PC-9 (cell line): Measurements from ENCODE around the gene CCDC80. TPM values are rescaled to one million over a fixed set of nuclear protein-coding genes. Genes with fewer than 3 reads are reported as not detected.

Experiments used
- BruUV-seq: library from RNA; stranded (reverse); fragments of 400-500 nt; replicated peaks from 2 replicates; lab custom pipeline; 2021; lab: Mats Ljungman, UMichigan
- CTCF ChIA-PET: fragments of 300-600 bp; sonication (Branson Sonifier 250); formaldehyde crosslinking; loops from one replicate; lab custom pipeline; 2022; ENCODE audit warnings: antibody characterized with exemption; lab: Charles Lee
- POLR2A ChIA-PET: fragments of 300-600 bp; sonication (Branson Sonifier 250); formaldehyde crosslinking; loops from one replicate; lab custom pipeline; 2022; ENCODE audit warnings: antibody characterized with exemption; ENCODE audit not compliant: unreplicated experiment; lab: Charles Lee
- DNase-seq, 2 experiments: peaks; one replicate each; pipeline versions ENCODE4 v3.0.0 to v3.0.0-alpha.2; 2015 to 2022; ENCODE audit warnings: mixed read lengths in 1 of 2
- H2AFZ ChIP-seq: fragments of 200-600 bp; sonication (generic); 2 replicates; pipeline ENCODE4 v1.8.1; 2017; ENCODE audit warnings: antibody characterized with exemption
- H3F3A ChIP-seq: fragments of 200-600 bp; sonication (generic); 2 replicates; pipeline ENCODE4 v1.8.1; 2017; ENCODE audit warnings: antibody characterized with exemption, mild to moderate bottlenecking, low read depth; ENCODE audit not compliant: insufficient read depth
- H3K27ac ChIP-seq: fragments of 200-600 bp; sonication (generic); 2 replicates; pipeline ENCODE4 v1.6.1; 2016; ENCODE audit warnings: mixed run types
- H3K27me3 ChIP-seq: fragments of 200-600 bp; sonication (generic); 2 replicates; pipeline ENCODE4 v1.6.1; 2016; ENCODE audit warnings: low read depth, mixed run types; ENCODE audit not compliant: insufficient read depth
- H3K36me3 ChIP-seq: fragments of 200-600 bp; sonication (generic); 2 replicates; pipeline ENCODE4 v1.6.1; 2016; ENCODE audit warnings: low read depth, mixed run types
- H3K4me1 ChIP-seq: fragments of 200-600 bp; sonication (generic); replicated peaks from 2 replicates; pipeline ENCODE4 v1.6.1; 2016; ENCODE audit warnings: mixed run types; ENCODE audit not compliant: insufficient read depth
- H3K4me2 ChIP-seq: fragments of 200-600 bp; sonication (generic); 2 replicates; pipeline ENCODE4 v1.6.1; 2017; ENCODE audit warnings: mixed run types
- H3K4me3 ChIP-seq: fragments of 200-600 bp; sonication (generic); 2 replicates; pipeline ENCODE4 v1.6.1; 2016; ENCODE audit warnings: mixed run types
- H3K79me2 ChIP-seq: fragments of 200-600 bp; sonication (generic); 2 replicates; pipeline ENCODE4 v1.6.1; 2017; ENCODE audit warnings: low read depth, mixed run types
- H3K9me2 ChIP-seq: fragments of 200-600 bp; sonication (generic); 2 replicates; pipeline ENCODE4 v1.8.1; 2017; ENCODE audit warnings: mild to moderate bottlenecking; ENCODE audit not compliant: insufficient read depth
- H3K9me3 ChIP-seq: fragments of 200-600 bp; sonication (generic); 2 replicates; pipeline ENCODE4 v1.8.1; 2016; ENCODE audit warnings: low read depth; ENCODE audit not compliant: insufficient read depth
- H4K20me1 ChIP-seq: fragments of 200-600 bp; sonication (generic); 2 replicates; pipeline ENCODE4 v1.8.1; 2017; ENCODE audit not compliant: insufficient read depth
- CTCF ChIP-seq: fragments of 200-600 bp; sonication (generic); conservative IDR thresholded peaks from 2 replicates; pipeline ENCODE4 v1.6.1; 2017; ENCODE audit warnings: mixed run types, antibody characterized with exemption, mild to moderate bottlenecking, moderate library complexity
- EZH2 ChIP-seq: fragments of 200-600 bp; sonication (generic); IDR thresholded peaks from 2 replicates; pipeline ENCODE4 v1.8.0; 2017; ENCODE audit warnings: antibody characterized with exemption, low read depth
- intact Hi-C: fragments of 100-400 bp; cut with micrococcal nuclease; formaldehyde crosslinking; loops from one replicate; pipeline ENCODE4 v1.10.0; 2022; ENCODE audit not compliant: unreplicated experiment
- total RNA-seq: library from RNA; stranded (reverse); gene quantifications from 2 replicates; pipeline ENCODE4 v1.2.3, GENCODE V29; 2021

Gene CCDC80
- total RNA-seq, 1 experiment from 2014 or later, result 162 TPM

- POLR2A ChIA-PET, result interaction anchor here (0.5 to 0.6 kb wide), 3 partner anchors 49 to 115 kb away, joined by 3 to 7 read pairs (median 3); no protein-coding TSS in a partner anchor
- Histone ChIP-seq H3K36me3 (no peaks in the 10 kb centered on the region), H3K4me2 (peak overlapping the region; percentile 94), H3K4me1 (peaks cover 51% of the 10 kb centered on the region), H3K4me3 (peak overlapping the region; percentile 69), H3K27me3 (no peaks in the 10 kb centered on the region), H2AFZ (peak overlapping the region; percentile 73), H3F3A (peaks cover 21% of the 10 kb centered on the region), H3K9me2 (no peaks in the 10 kb centered on the region), H3K79me2 (0 out of 2 replicates have a peak, but pooled peaks cover 6% of the 10 kb centered on the region), H3K9me3 (no peaks in the 10 kb centered on the region), H3K27ac (peak overlapping the region; percentile 94), H4K20me1 (no peaks in the 10 kb centered on the region)
- TSS peak; percentile 93 for BruUV-seq
- CTCF ChIA-PET, result interaction anchor here (0.6 kb wide), 1 partner anchor 373 kb away, joined by 4 read pairs; no protein-coding TSS in a partner anchor
- TF ChIP-seq EZH2, result no peak
- DNase-seq, result peak; percentile 38 to 89
- intact Hi-C loops, result loop anchor here (2.0 to 5.0 kb wide), 2 partner anchors 18 to 987 kb away; no protein-coding TSS in a partner anchor
Observed at GRCh38 chr3:112640276-112640929, 540 bp downstream of the CCDC80 start.

- POLR2A ChIA-PET, result interaction anchor here (0.5 kb wide), 1 partner anchor 61 kb away, joined by 3 read pairs; no protein-coding TSS in a partner anchor
- Histone ChIP-seq H3K27ac (peak overlapping the region; percentile 94), H3F3A (peaks cover 21% of the 10 kb centered on the region), H3K27me3 (no peaks in the 10 kb centered on the region), H3K9me3 (no peaks in the 10 kb centered on the region), H2AFZ (peak overlapping the region; percentile 73; the same call in 1 of the 2 replicates), H3K9me2 (no peaks in the 10 kb centered on the region), H4K20me1 (no peaks in the 10 kb centered on the region), H3K4me3 (peak overlapping the region; percentile 69; the same call in 1 of the 2 replicates), H3K4me2 (peak overlapping the region; percentile 94), H3K36me3 (no peaks in the 10 kb centered on the region), H3K79me2 (0 out of 2 replicates have a peak, but pooled peaks cover 6% of the 10 kb centered on the region), H3K4me1 (peaks cover 44% of the 10 kb centered on the region)
- TF ChIP-seq CTCF (no peak), EZH2 (no peak)
- no peak for DNase-seq
- intact Hi-C loops, result loop anchor here (2.0 to 5.0 kb wide), 2 partner anchors 17 to 988 kb away; no protein-coding TSS in a partner anchor
- BruUV-seq, result no TSS peak
- CTCF ChIA-PET, result no interaction called here
Observed at GRCh38 chr3:112639455-112640225, 1.3 kb downstream of the CCDC80 start.

GRCh38 chr3:112638327-112639020 lies 2.5 kb downstream of the CCDC80 start:
- Histone ChIP-seq H3K9me2 (no peaks in the 10 kb centered on the region), H3K79me2 (0 out of 2 replicates have a peak, but pooled peaks cover 6% of the 10 kb centered on the region), H4K20me1 (no peaks in the 10 kb centered on the region), H3K4me3 (no peak overlapping the region), H3F3A (peaks cover 21% of the 10 kb centered on the region), H3K27ac (no peak overlapping the region), H3K36me3 (no peaks in the 10 kb centered on the region), H3K9me3 (no peaks in the 10 kb centered on the region), H3K4me1 (peaks cover 41% of the 10 kb centered on the region), H2AFZ (no peak overlapping the region), H3K4me2 (no peak overlapping the region), H3K27me3 (no peaks in the 10 kb centered on the region)
- DNase-seq, result no peak
- BruUV-seq, result no TSS peak
- ChIA-PET CTCF (interaction anchor here (1.9 kb wide), 1 partner anchor 56 kb away, joined by 4 read pairs; no protein-coding TSS in a partner anchor), POLR2A (interaction anchor here (0.6 kb wide), 1 partner anchor 15 kb away, joined by 4 read pairs; no protein-coding TSS in a partner anchor)
- intact Hi-C loops, result no loop called here
- TF ChIP-seq EZH2, result no peak
- TF ChIP-seq CTCF, result no peak
